HG03064 (cell line): Measurements from ENCODE around the gene ATP2B2.

Experiments used
- ATAC-seq: cut with Tn5 transposase; IDR thresholded peaks from one replicate; pipeline ENCODE4 v1.9.1; 2021; ENCODE audit warnings: low read depth; ENCODE audit not compliant: unreplicated experiment

The ATP2B2 gene

GRCh38 chr3:10496121-10496863, 9.1 kb downstream of the ATP2B2 start:
- no peak for ATAC-seq

GRCh38 chr3:10495614-10496013, 9.8 kb downstream of the ATP2B2 start:
- ATAC-seq, result no peak

- ATAC-seq, result no peak
These were observed 10.4 kb downstream of the ATP2B2 start for GRCh38 chr3:10495003-10495402.

GRCh38 chr3:10494180-10494579, 11.2 kb downstream of the ATP2B2 start:
- no peak for ATAC-seq

GRCh38 chr3:10493202-10493589, 12.2 kb downstream of the ATP2B2 start:
- ATAC-seq, result no peak

- ATAC-seq, result no peak
These were observed 12.8 kb downstream of the ATP2B2 start for GRCh38 chr3:10492364-10493201.

GRCh38 chr3:10489746-10490483, 15.5 kb downstream of the ATP2B2 start:
- no peak for ATAC-seq

- no peak for ATAC-seq
These were observed 17.3 kb downstream of the ATP2B2 start for GRCh38 chr3:10487988-10488633.

- ATAC-seq, result no peak
These were observed 19.6 kb downstream of the ATP2B2 start for GRCh38 chr3:10485806-10486205.

GRCh38 chr3:10485380-10485779, 20.0 kb downstream of the ATP2B2 start:
- ATAC-seq, result no peak

- ATAC-seq, result no peak
These were observed 20.7 kb downstream of the ATP2B2 start for GRCh38 chr3:10484709-10485108.

GRCh38 chr3:10483686-10484345, 21.6 kb downstream of the ATP2B2 start:
- ATAC-seq, result no peak

GRCh38 chr3:10483364-10483675, 22.1 kb downstream of the ATP2B2 start:
- no peak for ATAC-seq

GRCh38 chr3:10482631-10483363, 22.6 kb downstream of the ATP2B2 start:
- ATAC-seq, result no peak

GRCh38 chr3:10480871-10481378, 24.5 kb downstream of the ATP2B2 start:
- no peak for ATAC-seq

GRCh38 chr3:10479311-10479710, 26.1 kb downstream of the ATP2B2 start:
- ATAC-seq, result no peak

GRCh38 chr3:10475983-10476382, 29.4 kb downstream of the ATP2B2 start:
- ATAC-seq, result no peak

- no peak for ATAC-seq
These were observed 30.5 kb downstream of the ATP2B2 start for GRCh38 chr3:10474847-10475246.

- ATAC-seq, result no peak
These were observed 31.1 kb downstream of the ATP2B2 start for GRCh38 chr3:10474275-10474646.
